Gastroesophageal sphincter (tissue), 4 donors: ENCODE data around the gene RNF208. TPM values are rescaled to one million over a fixed set of nuclear protein-coding genes. Genes with fewer than 3 reads are reported as not detected.

Experiments
- ATAC-seq: fragments of 150-250 bp; one replicate; pipeline ENCODE4 v1.9.1; 2016; ENCODE audit warnings: mild to moderate bottlenecking, moderate library complexity
- H3K27ac ChIP-seq, 4 donors: fragments of 200-600 bp; sonication (generic) in 3 of 4; 1 replicate in 3 of 4; 2 replicates in 1 of 4; pipeline ENCODE4 v1.5.1; 2016 to 2019
- H3K27me3 ChIP-seq: fragments of 200-600 bp; sonication (generic); one replicate; pipeline ENCODE4 v1.5.1; 2019
- H3K36me3 ChIP-seq, 2 donors: fragments of 200-600 bp; sonication (generic); one replicate each; pipeline ENCODE4 v1.5.1; 2019; ENCODE audit warnings: control low read depth in 1 of 2
- H3K4me1 ChIP-seq, 3 donors: fragments of 200-600 bp; sonication (generic); 1 replicate in 2 of 3; 2 replicates in 1 of 3; pipeline ENCODE4 v1.5.1; 2016 to 2019; ENCODE audit warnings: control low read depth in 2 of 3
- H3K4me3 ChIP-seq, 2 donors: fragments of 200-600 bp; sonication (generic); one replicate each; pipeline ENCODE4 v1.5.1; 2019; ENCODE audit warnings: mild to moderate bottlenecking in 1 of 2, moderate library complexity in 1 of 2
- H3K9me3 ChIP-seq, 3 donors: fragments of 200-600 bp; sonication (generic); one replicate each; pipeline ENCODE4 v1.5.1; 2017 to 2019; ENCODE audit warnings: control low read depth in 2 of 3
- CTCF ChIP-seq, 4 experiments: fragments of 200-600 bp in 2 of 4; fragments of 450-650 bp in 2 of 4; sonication (generic) in 1 of 4; IDR thresholded peaks; one replicate each; pipeline ENCODE4 v1.5.1; 2017 to 2019; ENCODE audit warnings: antibody characterized with exemption in 4 of 4, mild to moderate bottlenecking in 2 of 4, moderate library complexity in 2 of 4
- EP300 ChIP-seq: sonication (generic); formaldehyde crosslinking; IDR thresholded peaks from one replicate; pipeline ENCODE4 v1.6.1; 2017; ENCODE audit warnings: antibody characterized with exemption, mild to moderate bottlenecking
- POLR2A ChIP-seq, 2 donors: fragments of 450-650 bp; IDR thresholded peaks; one replicate each; pipeline ENCODE4 v1.6.1; 2017; ENCODE audit warnings: antibody characterized with exemption in 2 of 2, mild to moderate bottlenecking in 2 of 2, moderate library complexity in 1 of 2
- POLR2AphosphoS5 ChIP-seq: sonication (generic); formaldehyde crosslinking; IDR thresholded peaks from one replicate; pipeline ENCODE4 v1.6.1; 2017; ENCODE audit warnings: antibody characterized with exemption
- WGBS, 2 donors: methylation state at CpG; one replicate each; pipeline ENCODE4 v1.1.5; 2018; ENCODE audit warnings: low coverage in 1 of 2; 5-methylcytosine and 5-hydroxymethylcytosine counted together
- total RNA-seq, 4 donors: library from RNA; depleted of rRNA; stranded (reverse); fragments of >200 nt; gene quantifications; one replicate each; pipeline ENCODE4 v1.1.0, GENCODE V29; 2016

The RNF208 gene
- total RNA-seq, 4 donors from 2014 or later: 1.6 to 5.3 (median 3.1) TPM; not detected in 1

GRCh38 chr9:137182836-137183235, 39.2 kb downstream of the RNF208 start:
- Histone ChIP-seq H3K27me3 (no peaks in the 10 kb centered on the region), H3K4me3 (no peak overlapping the region), H3K27ac (no peak overlapping the region), H3K9me3 (no peaks in the 10 kb centered on the region), H3K36me3 (peaks cover 0 to 88% of the 10 kb centered on the region in 2 donors), H3K4me1 (peaks cover 0 to 33% (median 21%) of the 10 kb centered on the region in 3 donors)
- 96% methylated on average over 4 of the region's 17 CpGs; no CpG with 5 or more reads in 1 of the 2 donors for WGBS, 2 donors
- TF ChIP-seq CTCF (IDR thresholded peaks at IDR 0.05): no peak
- TF ChIP-seq POLR2AphosphoS5: no peak
- no peak for TF ChIP-seq POLR2A (IDR thresholded peaks at IDR 0.05)
- TF ChIP-seq EP300: no peak
- ATAC-seq: no peak

GRCh38 chr9:137181680-137182079, 40.4 kb downstream of the RNF208 start:
- Histone ChIP-seq H3K4me1 (peaks cover 0 to 21% (median 10%) of the 10 kb centered on the region in 3 donors), H3K27ac (no peak overlapping the region), H3K36me3 (peaks cover 0 to 99% of the 10 kb centered on the region in 2 donors), H3K27me3 (no peaks in the 10 kb centered on the region), H3K4me3 (no peak overlapping the region), H3K9me3 (no peaks in the 10 kb centered on the region)
- ATAC-seq: no peak
- 96% methylated on average over 9 of the region's 22 CpGs; no CpG with 5 or more reads in 1 of the 2 donors for WGBS, 2 donors
- no peak for TF ChIP-seq CTCF (IDR thresholded peaks at IDR 0.05)
- TF ChIP-seq POLR2AphosphoS5: no peak
- TF ChIP-seq POLR2A (IDR thresholded peaks at IDR 0.05): no peak
- TF ChIP-seq EP300: no peak

- peaks cover 0 to 88% of the 10 kb centered on the region in 2 donors for H3K36me3 ChIP-seq
- H3K4me1 ChIP-seq: peaks cover 0 to 9% (median 0%) of the 10 kb centered on the region in 3 donors
- no peaks in the 10 kb centered on the region for H3K9me3 ChIP-seq
- WGBS, 2 donors: no CpG with 5 or more reads among the region's 20 CpGs
- ATAC-seq: no peak
- H3K27ac ChIP-seq: no peak overlapping the region
- H3K4me3 ChIP-seq: no peak overlapping the region
- TF ChIP-seq POLR2A (IDR thresholded peaks at IDR 0.05): no peak
- no peak for TF ChIP-seq POLR2AphosphoS5
- no peak for TF ChIP-seq EP300
- no peak for TF ChIP-seq CTCF (IDR thresholded peaks at IDR 0.05)
- H3K27me3 ChIP-seq: no peaks in the 10 kb centered on the region
Observed at GRCh38 chr9:137180491-137180890, 41.5 kb downstream of the RNF208 start.

- Histone ChIP-seq H3K4me3 (no peak overlapping the region), H3K9me3 (no peaks in the 10 kb centered on the region), H3K27me3 (no peaks in the 10 kb centered on the region), H3K36me3 (peaks cover 0 to 81% of the 10 kb centered on the region in 2 donors), H3K27ac (no peak overlapping the region), H3K4me1 (peaks cover 0 to 8% (median 0%) of the 10 kb centered on the region in 3 donors)
- no CpG with 5 or more reads among the region's 17 CpGs for WGBS, 2 donors
- ATAC-seq: no peak
- TF ChIP-seq EP300: no peak
- no peak for TF ChIP-seq POLR2A (IDR thresholded peaks at IDR 0.05)
- TF ChIP-seq CTCF (IDR thresholded peaks at IDR 0.05): no peak
- TF ChIP-seq POLR2AphosphoS5: no peak
Observed at GRCh38 chr9:137179761-137180160, 42.3 kb downstream of the RNF208 start.

GRCh38 chr9:137178939-137179630, 43.0 kb downstream of the RNF208 start:
- Histone ChIP-seq H3K4me3 (no peak overlapping the region), H3K9me3 (no peaks in the 10 kb centered on the region), H3K4me1 (peaks cover 0 to 7% (median 0%) of the 10 kb centered on the region in 3 donors), H3K27ac (no peak overlapping the region), H3K27me3 (peaks cover 5% of the 10 kb centered on the region), H3K36me3 (peaks cover 0 to 74% of the 10 kb centered on the region in 2 donors)
- 81% methylated on average over 6 of the region's 19 CpGs; no CpG with 5 or more reads in 1 of the 2 donors for WGBS, 2 donors
- ATAC-seq: no peak
- TF ChIP-seq POLR2A (IDR thresholded peaks at IDR 0.05): no peak
- TF ChIP-seq CTCF (IDR thresholded peaks at IDR 0.05): no peak
